ENCODE data around the gene PSD2.

DNA sequence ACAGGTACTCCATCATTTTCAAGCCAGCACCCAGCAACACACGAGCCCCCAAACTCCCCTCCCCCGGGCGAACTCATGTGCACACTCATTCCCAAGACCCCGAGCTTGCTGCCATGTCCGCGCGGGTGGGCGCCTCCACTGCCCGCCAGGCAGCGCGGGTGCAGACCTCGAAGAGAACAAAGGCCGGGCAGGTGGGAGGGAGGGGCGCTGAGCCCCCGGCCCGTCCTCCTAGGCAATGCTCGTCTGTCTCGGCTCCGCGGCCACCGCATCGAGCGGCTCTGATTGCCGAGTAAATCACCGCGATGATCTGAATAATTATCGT, 47.1 kb upstream of the PSD2 start:
- TF ChIP-seq, protein P1, sequence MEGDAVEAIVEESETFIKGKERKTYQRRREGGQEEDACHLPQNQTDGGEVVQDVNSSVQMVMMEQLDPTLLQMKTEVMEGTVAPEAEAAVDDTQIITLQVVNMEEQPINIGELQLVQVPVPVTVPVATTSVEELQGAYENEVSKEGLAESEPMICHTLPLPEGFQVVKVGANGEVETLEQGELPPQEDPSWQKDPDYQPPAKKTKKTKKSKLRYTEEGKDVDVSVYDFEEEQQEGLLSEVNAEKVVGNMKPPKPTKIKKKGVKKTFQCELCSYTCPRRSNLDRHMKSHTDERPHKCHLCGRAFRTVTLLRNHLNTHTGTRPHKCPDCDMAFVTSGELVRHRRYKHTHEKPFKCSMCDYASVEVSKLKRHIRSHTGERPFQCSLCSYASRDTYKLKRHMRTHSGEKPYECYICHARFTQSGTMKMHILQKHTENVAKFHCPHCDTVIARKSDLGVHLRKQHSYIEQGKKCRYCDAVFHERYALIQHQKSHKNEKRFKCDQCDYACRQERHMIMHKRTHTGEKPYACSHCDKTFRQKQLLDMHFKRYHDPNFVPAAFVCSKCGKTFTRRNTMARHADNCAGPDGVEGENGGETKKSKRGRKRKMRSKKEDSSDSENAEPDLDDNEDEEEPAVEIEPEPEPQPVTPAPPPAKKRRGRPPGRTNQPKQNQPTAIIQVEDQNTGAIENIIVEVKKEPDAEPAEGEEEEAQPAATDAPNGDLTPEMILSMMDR (conservative IDR thresholded peaks at IDR 0.05) = no peak
- TF ChIP-seq ZFX (IDR thresholded peaks at IDR 0.05) = no peak

Data from C4-2B (cell line).